ENCODE measurements around the gene GCM1. TPM values are rescaled to one million over a fixed set of nuclear protein-coding genes. Genes with fewer than 3 reads are reported as not detected.

The GCM1 gene
- total RNA-seq, 6 experiments from 2014 or later, result not detected

DNA sequence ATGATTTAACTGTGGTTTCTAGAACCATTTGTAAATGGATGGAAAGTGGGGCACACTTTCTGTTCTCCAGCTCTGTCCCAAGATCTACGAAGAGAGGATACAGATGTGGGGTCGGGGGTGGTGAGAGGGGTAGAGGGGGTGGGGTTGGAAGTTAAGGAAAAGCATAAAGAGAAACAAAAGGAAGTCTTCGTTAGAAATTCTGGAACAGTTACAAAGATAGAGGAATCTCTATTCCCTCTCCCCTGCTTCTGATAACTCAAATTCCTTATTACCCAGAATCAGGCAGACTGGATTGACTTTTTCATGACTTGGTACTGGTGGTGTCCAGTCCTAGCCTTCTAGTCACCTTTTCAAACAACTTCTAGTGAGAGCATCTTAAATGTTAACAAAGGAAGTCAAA, 4.9 kb downstream of the GCM1 start:
- Histone ChIP-seq H3K27ac (no peak overlapping the region), H3K9me3 (no peaks in the 10 kb centered on the region), H3K36me3 (no peaks in the 10 kb centered on the region), H3K4me3 (no peak overlapping the region), H3K27me3 (no peaks in the 10 kb centered on the region), H3K4me1 (no peaks in the 10 kb centered on the region)
- DNase-seq (no peak), ATAC-seq (no peak)
- 37% methylated on average over 3 of the region's 3 CpGs for WGBS (ENCODE audit: insufficient coverage, low coverage, low lambda C conversion rate, missing lambda C conversion rate)
- intact Hi-C loops (cut with DNase I), result no loop called here
- TF ChIP-seq POLR2A (IDR thresholded peaks at IDR 0.05), result no peak
- TF ChIP-seq, protein P1, sequence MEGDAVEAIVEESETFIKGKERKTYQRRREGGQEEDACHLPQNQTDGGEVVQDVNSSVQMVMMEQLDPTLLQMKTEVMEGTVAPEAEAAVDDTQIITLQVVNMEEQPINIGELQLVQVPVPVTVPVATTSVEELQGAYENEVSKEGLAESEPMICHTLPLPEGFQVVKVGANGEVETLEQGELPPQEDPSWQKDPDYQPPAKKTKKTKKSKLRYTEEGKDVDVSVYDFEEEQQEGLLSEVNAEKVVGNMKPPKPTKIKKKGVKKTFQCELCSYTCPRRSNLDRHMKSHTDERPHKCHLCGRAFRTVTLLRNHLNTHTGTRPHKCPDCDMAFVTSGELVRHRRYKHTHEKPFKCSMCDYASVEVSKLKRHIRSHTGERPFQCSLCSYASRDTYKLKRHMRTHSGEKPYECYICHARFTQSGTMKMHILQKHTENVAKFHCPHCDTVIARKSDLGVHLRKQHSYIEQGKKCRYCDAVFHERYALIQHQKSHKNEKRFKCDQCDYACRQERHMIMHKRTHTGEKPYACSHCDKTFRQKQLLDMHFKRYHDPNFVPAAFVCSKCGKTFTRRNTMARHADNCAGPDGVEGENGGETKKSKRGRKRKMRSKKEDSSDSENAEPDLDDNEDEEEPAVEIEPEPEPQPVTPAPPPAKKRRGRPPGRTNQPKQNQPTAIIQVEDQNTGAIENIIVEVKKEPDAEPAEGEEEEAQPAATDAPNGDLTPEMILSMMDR (IDR thresholded peaks at IDR 0.05), result no peak

DNA sequence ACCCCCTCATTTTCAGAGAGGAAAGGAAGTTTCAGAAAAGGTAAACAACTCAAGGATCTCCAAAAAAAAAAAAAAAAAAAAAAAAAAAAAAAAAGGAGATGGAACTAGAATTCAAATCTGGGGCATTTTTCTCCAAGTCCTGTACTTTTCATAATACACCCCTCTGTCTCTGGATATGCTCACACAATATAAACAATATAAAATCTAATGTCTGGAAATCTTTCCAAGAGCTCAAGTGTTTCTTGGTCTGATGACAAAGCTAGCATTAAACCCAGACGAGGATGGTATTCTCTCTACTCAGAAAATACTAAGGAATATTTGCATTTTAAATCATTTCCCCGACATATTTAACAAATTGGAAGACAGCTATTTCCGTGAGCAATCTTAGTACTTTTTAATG, 5.8 kb downstream of the GCM1 start:
- WGBS (ENCODE audit: insufficient coverage, low coverage, low lambda C conversion rate, missing lambda C conversion rate), result 49% methylated on average over 3 of the region's 3 CpGs
- intact Hi-C loops (cut with DNase I), result no loop called here

DNA sequence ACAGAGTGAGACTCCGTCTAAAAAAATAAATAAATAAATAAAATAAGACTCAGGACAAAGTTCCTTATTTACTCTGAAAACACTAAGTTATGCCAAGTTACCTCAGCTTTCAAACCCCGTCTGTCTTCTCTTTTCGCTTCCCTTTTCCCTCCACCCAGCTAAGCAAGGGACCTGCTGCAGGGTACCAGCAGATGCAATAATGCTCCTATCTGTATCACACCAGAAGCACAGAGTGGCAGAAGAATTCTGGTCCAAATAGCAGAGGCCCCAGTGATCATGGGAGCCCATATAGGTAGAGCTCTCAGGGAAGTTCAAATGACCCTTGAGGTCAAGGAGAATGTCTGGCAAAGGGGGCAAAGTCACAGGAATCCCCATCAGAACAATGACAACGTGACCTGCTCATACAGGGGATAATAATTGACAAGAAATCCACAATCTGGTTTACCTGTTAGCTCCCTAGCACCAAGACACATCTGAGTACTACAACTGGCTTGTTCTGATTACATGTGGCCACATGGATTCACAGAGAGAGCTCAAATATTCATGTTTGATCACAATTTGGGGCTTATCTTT, 8.7 kb downstream of the GCM1 start:
- WGBS (ENCODE audit: insufficient coverage, low coverage, low lambda C conversion rate, missing lambda C conversion rate), result 54% methylated on average over 4 of the region's 4 CpGs
- intact Hi-C loops (cut with DNase I), result no loop called here
- no peaks in the 10 kb centered on the region for H3K4me1 ChIP-seq
- no peak for DNase-seq
- no peak for TF ChIP-seq POLR2A (IDR thresholded peaks at IDR 0.05)
- TF ChIP-seq, protein P1 (IDR thresholded peaks at IDR 0.05), result no peak
- no peaks in the 10 kb centered on the region for H3K27me3 ChIP-seq
- no peak overlapping the region for H3K4me3 ChIP-seq
- no peak overlapping the region for H3K27ac ChIP-seq
- no peaks in the 10 kb centered on the region for H3K9me3 ChIP-seq
- ATAC-seq, result no peak
- H3K36me3 ChIP-seq, result no peaks in the 10 kb centered on the region

More for the DNA sequence above, 5.8 kb downstream of the GCM1 start:
- H3K27ac ChIP-seq, result no peak overlapping the region
- H3K4me1 ChIP-seq, result no peaks in the 10 kb centered on the region
- no peaks in the 10 kb centered on the region for H3K36me3 ChIP-seq
- ATAC-seq (no peak), DNase-seq (no peak)
- no peaks in the 10 kb centered on the region for H3K27me3 ChIP-seq
- no peak for TF ChIP-seq POLR2A (IDR thresholded peaks at IDR 0.05)
- TF ChIP-seq, protein P1 (IDR thresholded peaks at IDR 0.05), result no peak
- H3K9me3 ChIP-seq, result no peaks in the 10 kb centered on the region
- H3K4me3 ChIP-seq, result no peak overlapping the region

DNA sequence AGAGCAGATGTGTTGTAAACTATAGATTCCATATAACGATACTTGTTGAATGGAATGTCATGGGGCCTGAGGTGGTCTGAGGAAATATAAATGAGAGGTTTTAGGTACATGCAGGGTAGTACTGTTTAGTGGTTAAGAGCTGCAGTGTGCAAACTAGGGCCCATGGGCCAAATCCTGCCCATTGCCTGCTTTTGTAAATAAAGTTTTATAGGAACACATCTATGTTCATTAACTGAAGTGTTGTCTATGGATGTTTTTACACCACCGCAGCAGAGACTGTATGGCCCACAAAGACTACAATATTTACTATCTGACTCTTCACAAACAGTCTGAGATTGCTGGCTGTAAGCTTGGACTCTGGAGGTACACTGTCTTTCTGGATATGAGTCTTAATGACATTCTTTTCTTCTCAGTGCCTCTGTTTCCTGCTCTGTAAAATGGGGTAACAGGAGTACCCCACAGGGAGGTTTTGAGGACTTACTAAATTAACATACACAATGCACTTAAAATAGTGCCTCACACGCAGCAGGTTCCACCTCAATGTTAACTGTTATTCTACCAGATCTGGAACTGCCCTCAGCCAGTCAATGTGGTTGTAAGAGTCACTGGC, 12.5 kb downstream of the GCM1 start:
- intact Hi-C loops (cut with DNase I), result no loop called here
- 96% methylated on average over 2 of the region's 3 CpGs for WGBS (ENCODE audit: insufficient coverage, low coverage, low lambda C conversion rate, missing lambda C conversion rate)
- Histone ChIP-seq H3K27me3 (no peaks in the 10 kb centered on the region), H3K9me3 (no peaks in the 10 kb centered on the region), H3K4me1 (no peaks in the 10 kb centered on the region), H3K36me3 (no peaks in the 10 kb centered on the region), H3K27ac (no peak overlapping the region), H3K4me3 (no peak overlapping the region)
- no peak for DNase-seq
- no peak for TF ChIP-seq POLR2A (IDR thresholded peaks at IDR 0.05)
- TF ChIP-seq, protein P1 (IDR thresholded peaks at IDR 0.05), result no peak
- ATAC-seq, result no peak
